Mesodermal cell (in vitro differentiated cells): ENCODE results near the gene ARID3A.

Experiments
- H3K27ac ChIP-seq: 2 replicates; pipeline ENCODE4 v1.7.0; 2013; ENCODE audit warnings: mild to moderate bottlenecking, low read depth, low read length, moderate library complexity; ENCODE audit not compliant: severe bottlenecking
- H3K36me3 ChIP-seq: 2 replicates; pipeline ENCODE4 v1.7.1; 2013; ENCODE audit warnings: mild to moderate bottlenecking, low read length, moderate library complexity; ENCODE audit not compliant: control insufficient read depth, insufficient read depth
- H3K4me1 ChIP-seq: one replicate; pipeline ENCODE4 v1.7.1; 2013; ENCODE audit warnings: mild to moderate bottlenecking, low read length; ENCODE audit not compliant: insufficient read depth, control insufficient read depth, poor library complexity, severe bottlenecking
- H3K4me3 ChIP-seq: 2 replicates; pipeline ENCODE4 v1.7.0; 2013; ENCODE audit warnings: low read length, control low read depth, mild to moderate bottlenecking; ENCODE audit not compliant: insufficient read depth, poor library complexity, severe bottlenecking; ENCODE audit errors: extremely low read depth
- H3K9me3 ChIP-seq: 2 replicates; pipeline ENCODE4 v1.7.1; 2013; ENCODE audit warnings: mild to moderate bottlenecking, low read length, moderate library complexity; ENCODE audit not compliant: control insufficient read depth
- WGBS, 2 experiments: methylation state at CpG; one replicate each; pipeline ENCODE4 v1.1.5; 2013; ENCODE audit warnings: missing lambda C conversion rate in 2 of 2; ENCODE audit not compliant: insufficient coverage in 2 of 2; 5-methylcytosine and 5-hydroxymethylcytosine counted together

ARID3A gene

GRCh38 chr19:1011831-1012333 lies 86.0 kb downstream of the ARID3A start:
- Histone ChIP-seq H3K9me3 (no peaks in the 10 kb centered on the region), H3K4me1 (peaks cover 14% of the 10 kb centered on the region), H3K4me3 (no peak overlapping the region), H3K27ac (no peak overlapping the region), H3K36me3 (peaks cover 54% of the 10 kb centered on the region)
- WGBS, 2 experiments, result 95 to 97% methylated on average over 35 to 36 of the region's 36 CpGs

GRCh38 chr19:1012334-1012733 lies 86.5 kb downstream of the ARID3A start:
- no peak overlapping the region for H3K4me3 ChIP-seq
- H3K4me1 ChIP-seq, result peaks cover 19% of the 10 kb centered on the region
- WGBS, 2 experiments, result 94 to 97% methylated on average over 17 to 18 of the region's 18 CpGs
- no peak overlapping the region for H3K27ac ChIP-seq
- no peaks in the 10 kb centered on the region for H3K9me3 ChIP-seq
- peaks cover 54% of the 10 kb centered on the region for H3K36me3 ChIP-seq

- no peak overlapping the region for H3K4me3 ChIP-seq
- peaks cover 57% of the 10 kb centered on the region for H3K36me3 ChIP-seq
- no peaks in the 10 kb centered on the region for H3K9me3 ChIP-seq
- no peak overlapping the region for H3K27ac ChIP-seq
- WGBS, 2 experiments, result 95 to 99% methylated on average over 8 to 10 of the region's 10 CpGs
- peaks cover 28% of the 10 kb centered on the region for H3K4me1 ChIP-seq
Measured at GRCh38 chr19:1013218-1013617, 87.4 kb downstream of the ARID3A start.

GRCh38 chr19:1014161-1015060 lies 88.6 kb downstream of the ARID3A start:
- 95 to 96% methylated on average over 41 to 49 of the region's 49 CpGs for WGBS, 2 experiments
- Histone ChIP-seq H3K4me1 (peaks cover 36% of the 10 kb centered on the region), H3K9me3 (no peaks in the 10 kb centered on the region), H3K4me3 (no peak overlapping the region), H3K36me3 (peaks cover 65% of the 10 kb centered on the region), H3K27ac (no peak overlapping the region)

GRCh38 chr19:1015061-1015781 lies 89.4 kb downstream of the ARID3A start:
- Histone ChIP-seq H3K9me3 (no peaks in the 10 kb centered on the region), H3K4me1 (peaks cover 41% of the 10 kb centered on the region), H3K4me3 (no peak overlapping the region), H3K36me3 (peaks cover 60% of the 10 kb centered on the region), H3K27ac (no peak overlapping the region)
- 92 to 97% methylated on average over 29 of the region's 29 CpGs for WGBS, 2 experiments

GRCh38 chr19:1015782-1016646 lies 90.2 kb downstream of the ARID3A start:
- WGBS, 2 experiments, result 61 to 70% methylated on average over 20 to 27 of the region's 31 CpGs
- Histone ChIP-seq H3K36me3 (peaks cover 55% of the 10 kb centered on the region), H3K4me1 (peaks cover 41% of the 10 kb centered on the region), H3K9me3 (no peaks in the 10 kb centered on the region), H3K4me3 (no peak overlapping the region), H3K27ac (peak overlapping the region; percentile 57)

DNA sequence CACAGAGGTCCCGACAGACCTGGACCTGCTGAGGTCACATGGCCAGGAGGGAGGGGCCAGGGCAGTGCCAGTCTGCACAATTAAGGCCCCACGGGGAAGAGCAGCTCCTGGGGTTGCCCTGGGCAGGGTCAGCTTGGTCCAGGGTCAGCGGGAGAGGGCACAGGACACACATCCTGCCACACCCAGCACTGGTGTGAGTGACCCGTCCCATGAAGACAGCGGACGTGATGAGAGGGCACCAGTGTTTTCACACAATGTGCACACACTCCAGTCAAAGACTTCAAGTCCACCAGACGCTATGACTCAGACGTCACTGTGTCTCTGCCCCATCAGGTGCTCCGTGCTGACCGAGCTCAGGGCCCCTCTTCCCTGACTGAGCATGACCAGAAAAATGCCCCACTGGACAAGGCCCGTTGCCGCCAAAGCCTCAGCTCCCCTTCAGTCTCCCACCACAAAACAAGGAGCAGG lies 90.8 kb downstream of the ARID3A start:
- no peaks in the 10 kb centered on the region for H3K9me3 ChIP-seq
- H3K4me1 ChIP-seq, result peaks cover 41% of the 10 kb centered on the region
- 70 to 73% methylated on average over 9 to 12 of the region's 12 CpGs for WGBS, 2 experiments
- H3K4me3 ChIP-seq, result no peak overlapping the region
- peaks cover 50% of the 10 kb centered on the region for H3K36me3 ChIP-seq
- H3K27ac ChIP-seq, result peak overlapping the region; percentile 57

- peak overlapping the region; percentile 29 for H3K27ac ChIP-seq
- 85 to 90% methylated on average over 16 to 24 of the region's 24 CpGs for WGBS, 2 experiments
Measured at GRCh38 chr19:1017115-1017905, 91.5 kb downstream of the ARID3A start.

DNA sequence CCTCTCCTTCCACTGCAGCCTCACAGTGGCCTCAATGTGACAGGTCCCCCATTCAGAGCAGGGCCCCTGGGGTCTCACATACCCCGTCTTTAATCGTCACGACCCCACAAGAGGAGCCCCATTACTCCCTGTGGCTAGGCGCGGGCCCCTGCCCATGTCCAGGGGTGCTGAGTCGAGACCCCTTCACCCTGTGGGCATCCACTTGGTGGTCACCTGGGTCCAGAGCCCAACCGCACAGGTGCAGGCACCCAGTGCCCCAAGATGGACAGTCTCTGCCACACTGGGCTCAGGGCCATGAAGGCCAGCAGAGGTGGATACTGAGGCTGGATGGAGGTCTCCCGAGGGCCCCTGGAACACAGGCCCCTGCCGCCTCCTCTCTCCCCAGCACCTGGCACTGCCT lies 92.1 kb downstream of the ARID3A start:
- WGBS, 2 experiments, result 93 to 94% methylated on average over 7 to 9 of the region's 9 CpGs
- Histone ChIP-seq H3K4me3 (no peak overlapping the region), H3K36me3 (peaks cover 37% of the 10 kb centered on the region), H3K4me1 (peaks cover 41% of the 10 kb centered on the region), H3K9me3 (no peaks in the 10 kb centered on the region), H3K27ac (no peak overlapping the region)

More at GRCh38 chr19:1017115-1017905, 91.5 kb downstream of the ARID3A start:
- H3K4me3 ChIP-seq, result no peak overlapping the region
- peaks cover 43% of the 10 kb centered on the region for H3K36me3 ChIP-seq
- H3K9me3 ChIP-seq, result no peaks in the 10 kb centered on the region
- H3K4me1 ChIP-seq, result peaks cover 41% of the 10 kb centered on the region
